ENCODE results near the gene BTD.

BTD gene

GRCh38 chr3:15667484-15667883, 65.9 kb downstream of the BTD start:
- DNase-seq (ENCODE audit: low read depth), result no peak

DNA sequence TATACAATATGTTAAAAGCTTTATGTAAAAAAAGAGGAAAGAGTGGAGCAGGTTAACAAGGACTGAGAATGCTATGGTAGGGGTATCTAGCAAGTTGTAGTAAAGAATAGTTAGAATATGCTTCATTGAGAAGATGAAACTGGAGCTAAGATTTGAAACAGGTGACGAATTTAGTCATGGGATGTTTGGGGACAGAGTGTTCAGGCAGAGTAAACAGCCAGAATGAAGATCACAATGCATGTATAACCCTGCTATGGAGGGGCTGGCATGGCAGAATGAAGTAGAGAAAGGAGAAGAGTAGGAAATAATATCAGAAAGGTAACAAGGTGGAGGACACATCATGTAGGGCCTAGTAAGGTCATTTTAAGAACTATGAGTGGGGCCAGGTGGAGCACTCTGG, 72.0 kb downstream of the BTD start:
- no peak for DNase-seq (ENCODE audit: low read depth)

DNA sequence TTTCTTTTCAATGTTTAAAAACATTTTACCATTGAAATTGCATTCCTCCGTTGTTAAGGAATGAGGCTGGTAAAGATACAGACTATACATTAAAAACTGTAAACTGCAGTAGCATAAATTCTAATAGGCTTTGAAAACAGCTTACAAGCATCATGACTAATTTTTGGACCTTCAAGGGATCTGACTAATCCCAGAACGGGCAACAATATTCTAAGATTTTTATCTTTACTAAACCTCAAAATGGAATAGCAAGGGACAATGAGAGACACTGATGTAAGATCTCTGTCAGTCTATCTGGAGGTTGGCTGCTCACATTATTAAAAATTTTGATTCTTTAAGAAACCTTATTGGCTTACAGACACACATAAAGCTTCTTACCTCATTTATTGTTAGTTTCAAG, 74.7 kb downstream of the BTD start:
- no peak for DNase-seq (ENCODE audit: low read depth)

GRCh38 chr3:15679306-15679705, 77.8 kb downstream of the BTD start:
- no peak for DNase-seq (ENCODE audit: low read depth)

DNA sequence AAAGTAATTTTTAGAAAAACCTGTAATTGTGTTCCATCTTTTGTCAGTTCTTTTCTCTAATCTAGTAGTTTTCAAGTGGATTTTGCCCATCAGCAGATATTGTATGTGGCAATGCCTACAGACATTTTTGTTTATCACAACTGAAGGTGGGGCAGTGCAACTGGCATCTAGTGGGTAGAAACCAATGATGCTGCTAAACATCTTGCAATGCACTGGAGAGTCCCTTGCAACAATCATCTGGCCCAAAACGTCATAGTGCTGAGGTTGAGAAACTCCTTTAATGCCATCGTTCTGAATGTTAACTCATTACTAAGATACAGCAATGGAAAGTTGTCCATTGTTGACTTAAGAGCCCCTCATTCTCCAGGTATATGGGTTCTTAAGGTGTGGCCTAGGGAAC, 80.1 kb downstream of the BTD start:
- no peak for DNase-seq (ENCODE audit: low read depth)

- DNase-seq (ENCODE audit: low read depth), result no peak
These were observed 81.1 kb downstream of the BTD start for GRCh38 chr3:15682561-15683185.

DNA sequence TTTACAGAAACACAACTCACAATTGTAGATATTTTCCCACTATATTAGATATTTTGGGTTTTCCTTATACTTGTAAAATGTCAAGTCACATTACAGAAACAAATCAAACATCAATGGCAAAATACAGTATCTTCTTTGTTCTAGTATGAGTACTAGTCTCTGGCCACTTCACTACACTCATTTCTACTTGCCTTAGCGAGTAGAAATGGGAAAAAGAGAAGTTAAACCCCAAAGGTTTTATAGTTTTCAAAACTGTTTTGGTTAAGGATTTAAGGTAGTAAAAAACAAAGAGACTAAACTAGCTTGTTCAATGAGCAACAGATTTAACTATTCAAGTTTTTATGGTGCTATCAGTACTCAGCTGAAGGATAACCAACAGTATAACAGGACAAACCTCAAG, 81.7 kb downstream of the BTD start:
- no peak for DNase-seq (ENCODE audit: low read depth)

DNA sequence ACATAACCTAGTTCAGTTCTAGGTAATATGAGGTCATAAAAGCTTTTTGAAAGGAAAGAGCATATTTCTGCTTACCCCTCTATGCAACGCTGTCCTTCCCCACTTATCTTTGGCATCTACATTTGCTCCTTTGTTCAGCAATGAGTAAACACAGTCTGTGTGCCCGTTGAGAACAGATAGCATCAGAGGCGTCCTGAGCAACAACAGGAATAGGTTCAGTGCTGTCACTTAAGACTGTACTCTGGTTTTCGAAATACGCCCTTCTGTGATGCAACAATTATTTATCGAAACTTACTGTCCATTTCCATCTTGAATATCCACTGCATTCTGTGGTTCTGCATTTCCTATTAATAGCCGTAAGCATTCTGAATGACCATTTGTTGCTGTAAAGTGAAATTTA, 84.4 kb downstream of the BTD start:
- DNase-seq (ENCODE audit: low read depth), result no peak

DNA sequence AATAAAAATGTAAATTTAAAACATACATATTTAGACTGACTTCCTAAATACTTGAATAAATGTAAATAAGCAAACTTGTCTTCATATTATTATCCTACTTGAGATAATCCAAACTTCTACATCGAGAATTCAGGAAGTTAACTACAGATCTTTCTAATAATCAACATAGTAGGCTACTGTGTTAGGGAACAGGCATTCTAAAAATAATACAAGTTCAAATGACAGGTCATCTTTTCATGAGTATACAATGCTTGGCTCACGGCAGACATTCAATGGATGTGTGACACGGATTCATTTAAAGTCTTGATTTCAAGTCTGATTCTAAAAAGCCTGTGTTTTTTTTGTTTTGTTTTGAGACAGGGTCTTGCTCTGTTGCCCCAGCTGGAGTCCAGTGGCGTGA, 88.7 kb downstream of the BTD start:
- DNase-seq (ENCODE audit: low read depth), result no peak

DNA sequence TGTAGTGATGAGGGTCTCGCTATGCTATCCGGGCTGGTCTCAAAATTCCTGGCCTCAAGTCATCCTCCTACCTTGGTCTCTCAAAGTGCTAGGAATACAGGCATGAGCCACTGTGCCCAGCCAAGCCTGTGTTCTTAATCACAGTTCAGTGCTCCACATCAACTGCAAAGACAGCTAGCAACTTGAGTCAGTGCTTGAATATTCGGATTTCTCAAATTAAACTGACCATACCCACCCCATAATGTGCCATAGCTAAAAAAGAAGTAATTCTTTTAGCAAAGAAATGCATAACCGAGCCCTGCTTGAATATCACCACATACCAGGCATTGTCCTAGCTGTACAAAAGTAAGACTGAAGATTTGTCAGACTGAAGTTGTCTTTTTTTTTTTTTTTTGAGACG, 89.2 kb downstream of the BTD start:
- no peak for DNase-seq (ENCODE audit: low read depth)

GRCh38 chr3:15693355-15693754, 91.8 kb downstream of the BTD start:
- no peak for DNase-seq (ENCODE audit: low read depth)

GRCh38 chr3:15694628-15695027, 93.1 kb downstream of the BTD start:
- no peak for DNase-seq (ENCODE audit: low read depth)
